Stimulated activated naive CD8-positive, alpha-beta T cell treated with anti-CD3 and anti-CD28 coated beads, Interleukin-15, amount 100 ng/mL, for 72 hours (primary cell): ENCODE results near the gene AAMP.

Source experiments
- ATAC-seq: fragments of 150-1000 bp; cut with Tn5 transposase; 2 replicates; pipeline ENCODE4 v1.10.0; 2021; ENCODE audit warnings: mild to moderate bottlenecking, moderate library complexity
- DNase-seq, 2 donors: peaks; one replicate each; pipeline ENCODE4 v3.0.0; 2021 to 2022
- H3K27ac Mint-ChIP-seq, 2 donors: one replicate each; pipeline ENCODE4 v1.8.0; 2022; ENCODE audit warnings: mild to moderate bottlenecking in 2 of 2, mixed read lengths in 2 of 2, moderate library complexity in 2 of 2
- H3K27me3 Mint-ChIP-seq: one replicate; pipeline ENCODE4 v1.8.0; 2022; ENCODE audit warnings: mixed read lengths
- H3K4me1 Mint-ChIP-seq: one replicate; pipeline ENCODE4 v1.8.0; 2022; ENCODE audit warnings: mild to moderate bottlenecking, mixed read lengths
- H3K4me3 Mint-ChIP-seq, 2 donors: one replicate each; pipeline ENCODE4 v1.8.0; 2022; ENCODE audit warnings: mild to moderate bottlenecking in 2 of 2, mixed read lengths in 2 of 2, moderate library complexity in 1 of 2
- H3K9me3 Mint-ChIP-seq, 2 donors: one replicate each; pipeline ENCODE4 v1.8.0; 2022; ENCODE audit warnings: mixed read lengths in 2 of 2

AAMP gene

DNA sequence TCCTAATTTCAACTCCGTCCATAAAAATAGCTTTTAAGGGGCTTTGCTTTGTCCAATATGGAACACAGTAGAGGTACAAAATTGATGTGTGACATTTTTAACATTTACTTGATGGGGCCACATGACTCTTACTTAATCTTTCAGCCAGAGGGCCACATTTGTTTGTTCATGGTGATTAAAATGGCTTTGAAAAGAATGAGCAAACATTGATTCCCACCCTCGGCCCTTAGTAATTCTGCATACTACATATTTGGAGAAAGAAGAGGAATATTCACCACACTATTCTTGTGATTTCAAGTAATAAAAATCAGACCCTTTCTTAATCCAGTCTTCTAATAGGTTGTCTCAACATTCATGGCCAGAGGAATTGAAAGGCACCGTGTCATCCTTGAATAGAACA is 35.4 kb downstream of the AAMP start:
- Mint-ChIP-seq H3K4me3 (no peak overlapping the region), H3K4me1 (peaks cover 37% of the 10 kb centered on the region), H3K27me3 (no peaks in the 10 kb centered on the region), H3K9me3 (no peaks in the 10 kb centered on the region), H3K27ac (peak overlapping the region in 1 of 2 donors; percentile 25)
- DNase-seq (no peak), ATAC-seq (no peak)

DNA sequence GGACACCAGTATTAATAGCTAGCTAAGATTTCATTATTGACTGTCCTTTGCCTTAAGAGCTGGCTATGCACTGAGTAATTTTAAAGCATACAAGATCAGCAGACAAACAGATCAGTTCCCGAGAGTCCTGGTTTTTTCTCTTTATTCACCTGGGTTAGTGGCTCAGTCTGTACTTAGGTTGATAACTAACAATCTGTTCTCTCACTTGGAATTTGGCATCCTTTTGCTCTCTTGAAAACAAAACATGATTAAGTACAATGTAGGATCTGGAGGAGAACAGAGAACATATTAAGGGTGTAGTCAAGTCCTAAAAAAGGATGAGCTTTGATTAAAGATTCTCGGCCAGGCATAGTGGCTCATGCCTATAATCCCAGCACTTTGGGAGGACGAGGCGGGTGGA is 36.4 kb downstream of the AAMP start:
- peaks cover 41% of the 10 kb centered on the region for H3K4me1 Mint-ChIP-seq
- ATAC-seq = no peak

DNA sequence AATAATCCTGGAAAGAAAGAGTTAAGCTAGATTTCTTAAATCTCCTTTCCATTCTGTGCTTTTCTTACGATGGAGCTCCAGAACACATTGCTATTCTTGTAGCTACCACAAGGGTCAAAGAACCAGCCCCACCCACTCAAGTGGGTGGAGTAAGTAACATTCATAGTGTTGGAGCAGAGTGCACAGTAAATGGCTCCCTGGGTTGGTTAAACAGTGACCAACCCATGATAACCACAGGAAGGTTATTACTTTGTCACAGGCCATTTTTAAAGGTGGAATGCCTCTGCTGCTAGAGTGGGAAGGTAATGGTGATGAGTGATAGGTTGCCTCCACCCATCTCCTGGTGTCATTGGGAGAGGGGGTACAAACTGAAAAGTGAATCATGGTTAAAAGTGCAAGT is 39.1 kb downstream of the AAMP start:
- Mint-ChIP-seq H3K4me1 (peaks cover 68% of the 10 kb centered on the region), H3K9me3 (no peaks in the 10 kb centered on the region), H3K27me3 (no peaks in the 10 kb centered on the region), H3K4me3 (peak overlapping the region; percentile 9 to 70), H3K27ac (peak overlapping the region; percentile 56 to 89)
- ATAC-seq (peak; percentile 86), DNase-seq (peak; percentile 26 to 46)

More for the DNA sequence above, 36.4 kb downstream of the AAMP start:
- H3K27ac Mint-ChIP-seq = peak overlapping the region in 1 of 2 donors; percentile 86
- no peak for DNase-seq
- no peaks in the 10 kb centered on the region for H3K9me3 Mint-ChIP-seq
- H3K4me3 Mint-ChIP-seq = no peak overlapping the region
- no peaks in the 10 kb centered on the region for H3K27me3 Mint-ChIP-seq

DNA sequence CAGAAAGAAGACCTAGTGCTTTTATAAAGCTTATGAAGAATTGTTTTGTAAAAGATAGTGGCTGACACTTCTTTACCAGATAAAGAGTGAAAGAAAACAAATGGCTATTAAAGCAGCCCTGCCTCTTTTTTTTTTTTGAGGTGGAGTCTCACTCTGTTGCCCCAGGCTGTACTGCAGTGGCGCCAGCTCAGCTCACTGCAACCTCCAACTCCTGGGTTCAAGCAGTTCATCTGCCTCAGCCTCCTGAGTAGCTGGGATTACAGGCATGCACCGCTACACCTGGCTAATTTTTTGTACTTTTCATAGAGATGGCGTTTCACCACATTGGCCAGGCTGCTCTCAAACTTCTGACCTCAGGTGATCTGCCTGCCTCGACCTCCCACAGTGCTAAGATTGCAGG is 40.1 kb downstream of the AAMP start:
- peaks cover 78% of the 10 kb centered on the region for H3K4me1 Mint-ChIP-seq
- H3K27me3 Mint-ChIP-seq = no peaks in the 10 kb centered on the region
- no peaks in the 10 kb centered on the region for H3K9me3 Mint-ChIP-seq
- peak overlapping the region; percentile 63 to 89 for H3K27ac Mint-ChIP-seq
- DNase-seq (no peak), ATAC-seq (no peak)
- peak overlapping the region; percentile 31 to 70 for H3K4me3 Mint-ChIP-seq

DNA sequence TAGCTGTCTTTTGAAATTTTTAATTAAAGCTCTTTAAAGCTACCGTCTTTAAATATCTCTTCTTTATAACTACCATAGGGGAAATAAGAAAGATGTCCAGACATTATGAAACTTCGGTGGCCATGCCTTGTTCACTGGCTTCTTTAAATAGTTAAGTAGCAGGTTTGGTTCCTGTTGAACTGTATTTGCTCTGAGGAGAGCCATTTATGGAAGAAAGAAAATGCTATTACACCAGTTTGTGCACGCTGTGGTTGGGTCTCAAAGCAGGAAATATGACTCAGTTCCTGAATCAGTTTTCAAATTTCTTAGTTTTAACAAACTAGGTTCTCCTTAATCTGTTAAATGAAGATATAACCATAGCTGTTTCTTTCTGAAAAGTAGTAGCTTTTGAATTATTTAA is 40.7 kb downstream of the AAMP start:
- H3K27me3 Mint-ChIP-seq = no peaks in the 10 kb centered on the region
- DNase-seq = peak; percentile 26 to 49
- ATAC-seq = peak; percentile 91
- H3K4me1 Mint-ChIP-seq = peaks cover 84% of the 10 kb centered on the region
- no peaks in the 10 kb centered on the region for H3K9me3 Mint-ChIP-seq
- H3K27ac Mint-ChIP-seq = peak overlapping the region; percentile 65 to 80
- H3K4me3 Mint-ChIP-seq = peak overlapping the region; percentile 68 to 70

DNA sequence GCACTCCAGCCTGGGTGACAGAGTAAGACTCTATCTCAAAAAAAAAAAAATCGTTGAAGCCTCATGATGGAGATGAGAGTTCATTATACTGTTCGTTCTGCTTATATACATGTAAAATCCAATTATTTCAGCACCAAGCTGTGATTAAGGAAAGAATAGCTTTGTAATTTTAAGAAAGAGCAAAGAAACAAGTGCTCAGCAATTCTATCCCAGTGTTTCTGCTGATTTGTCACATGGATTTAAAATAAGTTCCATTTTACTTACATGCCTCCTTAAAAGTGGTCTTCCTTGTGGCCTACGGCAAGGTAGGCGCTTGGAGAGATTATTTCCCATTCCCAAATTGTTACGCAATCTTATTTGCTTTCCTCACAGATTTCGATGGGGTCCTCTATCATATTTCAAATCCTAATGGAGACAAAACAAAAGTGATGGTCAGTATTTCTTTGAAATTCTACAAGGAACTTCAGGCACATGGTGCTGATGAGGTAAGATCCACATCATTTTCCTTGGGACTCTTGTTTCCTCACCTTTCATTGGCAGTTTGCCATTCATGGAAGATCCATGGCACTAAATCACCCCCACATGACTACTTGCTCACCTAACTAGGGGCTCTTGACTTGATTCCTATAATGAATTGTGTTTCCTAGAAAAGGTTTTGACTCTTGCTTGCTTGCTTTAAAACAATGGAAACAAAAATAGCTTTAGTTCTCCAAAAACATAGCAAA is 41.4 kb downstream of the AAMP start:
- Mint-ChIP-seq H3K27ac (peak overlapping the region; percentile 27 to 52), H3K4me1 (peaks cover 90% of the 10 kb centered on the region), H3K27me3 (no peaks in the 10 kb centered on the region), H3K9me3 (no peaks in the 10 kb centered on the region), H3K4me3 (peak overlapping the region; percentile 68 to 70)
- no peak for ATAC-seq
- DNase-seq = no peak

DNA sequence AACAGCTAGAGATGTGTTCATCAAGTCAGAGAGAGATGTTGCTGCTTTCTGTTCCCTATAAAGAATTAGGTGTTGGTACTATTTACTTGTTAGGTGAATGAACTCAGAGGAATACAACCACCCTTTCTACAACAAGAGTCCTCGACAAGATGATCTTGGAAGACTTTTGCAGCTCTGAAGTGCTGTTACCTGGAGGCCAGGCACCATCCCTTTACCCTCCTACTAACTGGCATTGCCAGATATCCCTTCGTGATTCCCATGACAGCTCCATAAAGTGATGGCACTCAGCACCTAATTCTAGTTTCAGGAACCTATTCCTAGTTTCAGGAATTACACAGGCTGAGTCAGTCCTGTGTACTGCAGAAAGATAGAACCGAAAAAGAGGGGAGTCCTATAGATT is 43.0 kb downstream of the AAMP start:
- peak overlapping the region; percentile 59 for H3K4me3 Mint-ChIP-seq

DNA sequence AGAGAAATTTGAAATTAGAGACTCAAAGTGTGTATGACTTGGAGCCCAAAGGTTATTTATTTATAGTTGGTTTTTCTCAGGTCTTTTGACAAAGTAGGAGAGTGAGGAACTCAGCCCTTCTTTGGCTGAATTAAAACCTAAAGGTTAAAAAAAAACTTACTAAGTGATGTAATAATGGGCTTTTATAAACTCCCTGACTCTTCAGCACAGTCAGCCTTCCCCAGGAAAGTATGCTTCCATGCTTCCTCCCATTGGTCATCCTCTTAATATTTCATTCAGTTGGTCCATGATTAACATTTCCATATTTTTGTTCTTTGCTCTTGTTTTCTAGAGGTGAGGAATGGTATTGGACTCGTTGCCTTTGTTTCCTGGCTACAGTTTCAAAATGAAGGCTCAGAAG is 45.8 kb downstream of the AAMP start:
- H3K4me3 Mint-ChIP-seq = peak overlapping the region; percentile 54 to 70
- DNase-seq (no peak), ATAC-seq (no peak)
- peak overlapping the region; percentile 3 to 83 for H3K27ac Mint-ChIP-seq
- no peaks in the 10 kb centered on the region for H3K9me3 Mint-ChIP-seq
- peaks cover 93% of the 10 kb centered on the region for H3K4me1 Mint-ChIP-seq
- no peaks in the 10 kb centered on the region for H3K27me3 Mint-ChIP-seq

More for the DNA sequence above, 43.0 kb downstream of the AAMP start:
- ATAC-seq (no peak), DNase-seq (no peak)
- H3K9me3 Mint-ChIP-seq = no peaks in the 10 kb centered on the region
- H3K27ac Mint-ChIP-seq = peak overlapping the region; percentile 23 to 87
- no peaks in the 10 kb centered on the region for H3K27me3 Mint-ChIP-seq
- H3K4me1 Mint-ChIP-seq = peaks cover 96% of the 10 kb centered on the region

DNA sequence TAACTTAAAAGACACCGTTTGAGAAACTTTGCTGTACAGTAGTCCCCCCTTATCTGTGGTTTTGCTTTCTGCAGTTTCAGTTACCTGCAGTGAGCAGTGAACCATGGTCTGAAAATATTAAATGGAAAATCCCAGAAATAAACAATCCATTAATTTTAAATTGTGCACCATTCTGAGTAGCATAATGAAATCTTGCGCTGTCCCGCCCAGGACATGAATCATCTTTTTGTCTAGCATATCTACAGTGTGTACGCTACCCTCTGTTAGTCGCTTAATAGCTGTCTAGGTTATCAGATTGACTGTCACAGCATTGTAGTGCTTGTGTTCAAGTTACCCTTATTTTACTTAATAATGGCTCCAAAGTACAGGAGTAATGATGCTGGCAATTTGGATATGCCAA is 46.9 kb downstream of the AAMP start:
- no peaks in the 10 kb centered on the region for H3K9me3 Mint-ChIP-seq
- H3K4me3 Mint-ChIP-seq = peak overlapping the region; percentile 44 to 70
- H3K27ac Mint-ChIP-seq = no peak overlapping the region
- no peak for DNase-seq
- ATAC-seq = peak; percentile 62
- no peaks in the 10 kb centered on the region for H3K27me3 Mint-ChIP-seq
- peaks cover 81% of the 10 kb centered on the region for H3K4me1 Mint-ChIP-seq

DNA sequence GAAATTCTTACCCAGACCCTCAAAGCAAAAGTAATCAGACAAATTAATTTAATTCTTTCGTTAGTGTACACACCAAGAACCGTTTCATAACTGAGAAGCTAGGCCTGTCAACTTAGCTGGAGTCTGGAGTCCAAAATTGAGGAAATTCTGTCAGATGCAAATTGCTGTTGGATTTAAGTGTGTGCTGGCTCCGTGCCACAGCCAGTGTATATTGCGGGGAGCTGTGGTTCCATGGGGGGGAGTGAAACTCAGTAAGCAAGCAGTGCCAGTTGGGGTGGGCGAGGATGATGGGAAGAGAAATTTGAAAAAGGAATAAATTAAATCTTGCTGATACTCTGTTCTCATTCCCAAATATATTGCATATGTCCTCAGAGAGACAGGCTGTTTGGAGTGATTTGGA is 48.9 kb downstream of the AAMP start:
- peaks cover 71% of the 10 kb centered on the region for H3K4me1 Mint-ChIP-seq
- peak overlapping the region in 1 of 2 donors; percentile 83 for H3K27ac Mint-ChIP-seq

DNA sequence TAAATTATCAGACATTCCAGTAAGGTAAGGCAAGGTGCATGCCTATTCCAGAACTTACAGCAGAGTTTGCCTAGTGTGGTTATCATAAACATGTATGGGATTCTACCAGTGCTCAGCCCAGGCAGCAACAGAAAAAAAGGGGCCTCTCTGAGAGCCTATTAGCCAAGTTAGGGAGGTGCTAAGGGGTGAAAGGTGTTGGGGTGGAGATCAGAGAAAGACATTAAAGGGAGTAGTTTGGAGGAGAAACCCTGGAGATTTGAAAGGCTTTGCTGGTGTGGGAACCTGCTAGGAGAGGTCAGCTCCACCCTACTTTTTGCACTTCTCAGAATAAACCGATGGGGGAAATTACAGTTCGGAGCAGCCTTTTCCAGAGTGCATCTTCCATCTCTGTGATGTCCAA is 50.0 kb downstream of the AAMP start:
- no peaks in the 10 kb centered on the region for H3K9me3 Mint-ChIP-seq
- H3K4me3 Mint-ChIP-seq = peak overlapping the region; percentile 90 to 94
- no peaks in the 10 kb centered on the region for H3K27me3 Mint-ChIP-seq
- ATAC-seq (no peak), DNase-seq (no peak)
- H3K27ac Mint-ChIP-seq = peak overlapping the region; percentile 74 to 91
- H3K4me1 Mint-ChIP-seq = peaks cover 62% of the 10 kb centered on the region

More for the DNA sequence above, 48.9 kb downstream of the AAMP start:
- Mint-ChIP-seq H3K9me3 (no peaks in the 10 kb centered on the region), H3K27me3 (no peaks in the 10 kb centered on the region), H3K4me3 (peak overlapping the region; percentile 90 to 94)
- DNase-seq (no peak), ATAC-seq (no peak)

DNA sequence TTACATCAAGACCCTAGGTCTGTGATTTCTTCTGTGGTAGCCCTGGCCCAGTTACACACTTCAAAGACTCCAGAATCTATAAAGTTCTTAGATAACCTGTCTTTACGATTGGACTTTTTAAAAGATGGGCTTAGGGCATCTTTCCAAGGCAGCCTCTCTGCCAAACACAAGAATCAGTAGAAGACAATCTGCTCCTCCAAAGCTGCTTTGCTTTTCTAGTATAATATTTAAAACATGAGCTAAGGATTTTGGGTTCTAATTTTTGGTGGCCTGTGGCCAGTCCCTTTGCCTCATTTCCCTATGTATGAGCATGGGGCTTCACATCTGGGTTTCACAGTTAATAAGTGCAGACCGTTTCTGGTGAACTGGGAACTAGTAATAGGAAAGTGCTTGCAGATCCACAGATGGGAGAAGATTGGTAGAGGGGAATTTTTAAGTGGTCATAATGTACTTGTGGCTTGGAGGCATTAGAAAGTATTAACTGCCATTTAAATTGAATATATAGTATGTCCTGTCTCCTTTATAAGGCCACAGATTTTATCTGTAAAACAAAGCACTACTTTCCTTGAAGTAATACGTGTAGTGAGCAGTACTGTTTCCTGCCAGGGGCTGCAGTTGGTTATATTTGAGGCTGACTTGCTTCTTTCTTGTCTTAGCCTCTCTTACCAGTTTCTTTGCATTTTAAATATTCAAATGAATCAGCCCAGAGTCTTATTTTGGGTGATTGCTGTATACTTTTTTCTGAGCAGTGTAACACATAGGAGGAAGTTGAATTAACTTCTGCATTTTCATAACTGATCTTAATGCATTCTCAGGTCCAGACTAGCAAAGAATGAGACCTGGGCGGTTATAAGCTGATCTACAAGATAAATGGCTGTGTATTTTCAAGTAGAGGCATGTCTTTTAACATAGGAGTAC is 51.4 kb downstream of the AAMP start:
- Mint-ChIP-seq H3K9me3 (no peaks in the 10 kb centered on the region), H3K27ac (peak overlapping the region; percentile 98 to 99), H3K27me3 (no peaks in the 10 kb centered on the region), H3K4me1 (peaks cover 48% of the 10 kb centered on the region), H3K4me3 (peak overlapping the region; percentile 90 to 94)
- peak; percentile 17 to 43 for DNase-seq
- ATAC-seq = peak; percentile 54

DNA sequence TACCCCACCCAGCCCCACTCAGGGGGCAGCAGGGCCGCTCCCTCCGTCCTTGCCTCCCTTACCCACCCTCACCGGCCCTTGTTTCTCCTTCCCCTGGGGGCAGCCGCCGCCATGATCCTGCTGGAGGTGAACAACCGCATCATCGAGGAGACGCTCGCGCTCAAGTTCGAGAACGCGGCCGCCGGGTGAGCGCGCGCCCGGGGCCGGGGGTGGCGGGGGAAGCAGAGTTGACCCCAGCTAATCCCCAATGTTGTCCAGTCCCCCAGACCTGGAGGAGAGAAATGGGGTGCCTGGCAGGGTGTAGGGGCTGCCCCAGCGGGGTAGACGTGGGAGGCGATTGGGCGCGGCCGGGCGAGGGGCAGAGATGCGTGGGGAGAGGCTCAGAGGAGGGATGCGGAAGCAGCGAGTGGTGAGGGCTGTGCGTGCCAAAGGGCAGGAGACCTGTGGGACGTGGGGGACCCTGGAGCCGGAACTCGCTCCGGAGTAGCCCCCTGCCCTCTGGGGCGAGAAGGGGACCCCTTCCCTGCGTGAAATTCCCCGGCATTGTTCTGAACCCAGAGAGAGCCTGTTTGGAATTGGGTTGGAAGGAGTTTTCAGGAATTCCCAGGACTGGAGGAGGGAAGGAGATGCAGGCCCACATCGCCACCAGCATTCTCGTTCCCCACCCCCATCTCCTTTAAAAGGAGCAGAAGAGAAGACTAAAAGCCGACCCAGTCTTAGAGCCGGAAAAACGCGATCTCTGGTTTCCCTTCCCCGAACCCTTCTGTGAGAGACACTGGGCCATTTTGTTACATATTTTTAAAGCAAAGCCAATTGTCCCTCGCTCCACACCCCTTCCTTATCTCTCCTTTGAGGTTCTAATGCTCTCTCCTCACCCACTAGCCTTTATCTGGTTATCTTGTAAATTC is 52.3 kb downstream of the AAMP start:
- H3K27ac Mint-ChIP-seq = peak overlapping the region; percentile 98 to 99
- H3K4me3 Mint-ChIP-seq = peak overlapping the region; percentile 90 to 94
- no peaks in the 10 kb centered on the region for H3K27me3 Mint-ChIP-seq
- H3K9me3 Mint-ChIP-seq = no peaks in the 10 kb centered on the region
- H3K4me1 Mint-ChIP-seq = peaks cover 39% of the 10 kb centered on the region
- peak; percentile 85 for ATAC-seq
- peak; percentile 80 to 87 for DNase-seq

DNA sequence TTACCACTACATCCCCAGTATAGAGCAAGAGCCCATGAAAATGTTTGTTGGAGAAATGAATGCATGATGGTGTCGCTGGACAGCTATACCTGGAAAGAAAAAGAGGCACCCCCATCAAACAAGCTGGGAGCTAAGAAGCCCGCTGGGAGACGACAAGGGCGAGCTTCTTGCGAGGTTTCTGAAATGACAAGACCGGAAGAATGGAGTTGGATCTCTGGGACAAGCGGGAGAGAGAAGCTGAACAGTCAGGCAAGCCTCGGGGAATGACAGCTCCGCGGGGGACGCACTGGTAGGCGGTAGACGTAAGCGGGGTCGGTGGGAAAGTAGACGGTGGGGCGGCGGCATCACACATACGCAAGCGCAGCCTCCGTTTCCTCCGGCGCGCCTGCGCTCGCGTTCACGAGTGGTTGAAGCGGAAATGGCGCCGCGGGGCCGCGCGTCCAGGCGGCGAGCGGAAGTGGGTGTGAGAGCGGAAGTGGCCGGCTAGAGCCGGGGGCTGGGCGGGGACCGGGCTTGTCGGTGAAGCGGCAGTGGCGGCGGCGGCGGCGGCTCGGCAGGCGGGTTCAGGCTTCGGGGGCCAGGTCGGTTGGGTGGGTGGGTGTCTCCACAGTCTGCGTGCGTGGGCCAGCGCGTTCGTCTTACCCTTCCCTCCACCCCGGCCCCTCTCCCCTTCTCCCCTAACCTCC is 53.1 kb downstream of the AAMP start, which contains the start of gene ARPC2:
ARPC2 (plus strand) TSS at position 516 of the 686 bp plus-strand sequence. CDS start 282 bp downstream, outside the sequence.
- Mint-ChIP-seq H3K27ac (peak within 1 kb of the TSS; percentile 98 to 99), H3K9me3 (no peaks in the 10 kb centered on the region), H3K4me1 (peaks cover 31% of the 10 kb centered on the region), H3K4me3 (peak within 1 kb of the TSS; percentile 90 to 94), H3K27me3 (no peaks in the 10 kb centered on the region)
- ATAC-seq = peak; percentile 77
- peak; percentile 94 to 96 for DNase-seq
